Measurements from ENCODE around the gene HIGD2A. TPM values are rescaled to one million over a fixed set of nuclear protein-coding genes. Genes with fewer than 3 reads are reported as not detected.

Gene HIGD2A
- total RNA-seq, 1 experiment from 2014 or later, result 72.6 TPM

DNA sequence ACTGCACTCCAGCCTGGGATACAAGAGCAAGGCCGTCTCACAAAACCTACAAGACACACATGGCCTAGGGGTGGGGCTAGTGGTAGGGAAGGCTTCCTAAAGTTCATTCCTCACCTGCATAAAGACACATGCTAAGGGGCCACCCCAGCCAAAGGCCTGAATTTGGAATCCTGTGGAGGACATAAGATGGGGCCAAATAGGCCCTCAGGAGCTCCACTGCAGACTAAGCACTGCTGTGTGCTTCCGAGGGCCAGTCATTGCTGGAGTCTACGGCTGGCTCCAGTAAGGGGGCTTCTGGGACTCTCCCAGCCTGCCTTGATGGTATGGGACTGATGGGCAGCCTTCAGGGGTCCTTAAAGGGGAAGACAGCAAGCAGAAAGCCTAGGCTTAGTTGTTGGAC is 5.8 kb upstream of the HIGD2A start:
- Mint-ChIP-seq H3K27ac (ENCODE audit: unreplicated experiment) (no peak overlapping the region), H3K4me3 (ENCODE audit: low read depth, unreplicated experiment) (no peak overlapping the region), H3K27me3 (ENCODE audit: unreplicated experiment) (no peaks in the 10 kb centered on the region), H3K9me3 (ENCODE audit: low read depth, unreplicated experiment) (no peaks in the 10 kb centered on the region), H3K36me3 (ENCODE audit: insufficient read depth, unreplicated experiment) (peaks cover 37% of the 10 kb centered on the region), H3K4me1 (ENCODE audit: low read depth, unreplicated experiment) (peaks cover 23% of the 10 kb centered on the region)
- no peak for TF ChIP-seq CTCF (IDR thresholded peaks at IDR 0.05; ENCODE audit: unreplicated experiment)
- no peak for DNase-seq
- CTCF ChIA-PET, result no interaction called here
- BruUV-seq (replicated peaks), result no TSS peak
- intact Hi-C loops (cut with micrococcal nuclease; ENCODE audit: unreplicated experiment), result no loop called here

DNA sequence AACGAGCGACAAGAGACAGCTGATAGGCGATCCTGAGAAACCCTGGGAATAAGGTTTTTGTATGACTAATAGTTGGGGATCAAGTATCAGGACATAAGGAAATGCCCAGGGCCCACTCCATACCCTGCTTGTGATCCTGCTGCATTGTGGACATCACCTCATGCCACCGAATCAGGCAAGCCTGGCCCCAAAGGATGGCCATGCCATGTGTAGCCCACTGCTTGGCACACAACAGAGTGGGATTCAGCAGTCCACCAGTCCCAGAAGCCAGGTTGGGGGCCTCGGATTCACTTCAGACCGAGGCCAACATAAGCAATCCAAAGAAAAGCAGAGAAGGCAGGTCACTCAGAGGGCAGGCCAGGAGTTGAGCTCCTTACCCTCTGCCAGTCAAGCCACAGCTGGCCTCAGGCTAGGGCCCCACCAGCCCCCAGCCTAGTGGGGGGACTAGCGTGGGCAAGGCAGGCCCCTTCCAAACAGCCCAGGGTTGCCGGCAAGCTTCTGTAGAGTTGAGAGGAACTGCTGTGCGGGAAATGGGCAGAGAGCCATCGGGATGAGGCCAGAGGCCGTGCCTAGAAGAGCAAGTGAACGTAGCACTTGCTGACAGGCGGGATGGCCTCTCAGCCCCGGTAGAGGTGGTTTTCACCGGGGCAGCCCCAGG is 5.2 kb upstream of the HIGD2A start:
- TF ChIP-seq CTCF (IDR thresholded peaks at IDR 0.05; ENCODE audit: unreplicated experiment), result no peak
- H3K27me3 Mint-ChIP-seq (ENCODE audit: unreplicated experiment), result no peaks in the 10 kb centered on the region
- H3K4me1 Mint-ChIP-seq (ENCODE audit: low read depth, unreplicated experiment), result peaks cover 23% of the 10 kb centered on the region
- H3K9me3 Mint-ChIP-seq (ENCODE audit: low read depth, unreplicated experiment), result no peaks in the 10 kb centered on the region
- H3K27ac Mint-ChIP-seq (ENCODE audit: unreplicated experiment), result no peak overlapping the region
- H3K4me3 Mint-ChIP-seq (ENCODE audit: low read depth, unreplicated experiment), result no peak overlapping the region
- no TSS peak for BruUV-seq (replicated peaks)
- no peak for DNase-seq
- intact Hi-C loops (cut with micrococcal nuclease; ENCODE audit: unreplicated experiment), result no loop called here
- CTCF ChIA-PET, result no interaction called here
- peaks cover 43% of the 10 kb centered on the region for H3K36me3 Mint-ChIP-seq (ENCODE audit: insufficient read depth, unreplicated experiment)

DNA sequence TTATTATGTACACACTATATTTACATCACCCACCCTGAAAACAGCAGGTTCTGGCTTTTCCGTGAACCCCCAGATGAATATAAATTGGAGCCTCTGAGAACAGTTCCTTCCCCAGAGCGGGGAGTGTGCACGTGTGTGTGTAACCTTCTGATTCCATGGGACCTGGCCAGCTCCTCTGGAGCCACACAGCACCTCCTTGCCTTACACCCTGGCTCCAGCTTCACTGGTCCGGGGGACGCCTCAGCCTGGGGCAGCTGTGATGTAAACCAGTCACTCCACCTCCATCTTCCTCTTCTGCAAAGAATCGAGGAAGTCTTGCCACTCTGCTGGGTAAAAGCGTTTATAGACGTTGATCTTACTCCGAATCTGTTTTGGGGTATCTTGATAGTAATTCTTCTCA is 4.6 kb upstream of the HIGD2A start:
- CTCF ChIA-PET, result no interaction called here
- H3K4me1 Mint-ChIP-seq (ENCODE audit: low read depth, unreplicated experiment), result peaks cover 23% of the 10 kb centered on the region
- BruUV-seq (replicated peaks), result no TSS peak
- intact Hi-C loops (cut with micrococcal nuclease; ENCODE audit: unreplicated experiment), result no loop called here
- no peaks in the 10 kb centered on the region for H3K9me3 Mint-ChIP-seq (ENCODE audit: low read depth, unreplicated experiment)
- no peaks in the 10 kb centered on the region for H3K27me3 Mint-ChIP-seq (ENCODE audit: unreplicated experiment)
- TF ChIP-seq CTCF (IDR thresholded peaks at IDR 0.05; ENCODE audit: unreplicated experiment), result no peak
- no peak for DNase-seq
- no peak overlapping the region for H3K27ac Mint-ChIP-seq (ENCODE audit: unreplicated experiment)
- no peak overlapping the region for H3K4me3 Mint-ChIP-seq (ENCODE audit: low read depth, unreplicated experiment)
- peaks cover 47% of the 10 kb centered on the region for H3K36me3 Mint-ChIP-seq (ENCODE audit: insufficient read depth, unreplicated experiment)

- intact Hi-C loops (cut with micrococcal nuclease; ENCODE audit: unreplicated experiment), result no loop called here
- H3K27me3 Mint-ChIP-seq (ENCODE audit: unreplicated experiment), result no peaks in the 10 kb centered on the region
- DNase-seq, result no peak
- no peak overlapping the region for H3K27ac Mint-ChIP-seq (ENCODE audit: unreplicated experiment)
- peaks cover 47% of the 10 kb centered on the region for H3K36me3 Mint-ChIP-seq (ENCODE audit: insufficient read depth, unreplicated experiment)
- no peak overlapping the region for H3K4me3 Mint-ChIP-seq (ENCODE audit: low read depth, unreplicated experiment)
- TF ChIP-seq CTCF (IDR thresholded peaks at IDR 0.05; ENCODE audit: unreplicated experiment), result no peak
- H3K9me3 Mint-ChIP-seq (ENCODE audit: low read depth, unreplicated experiment), result no peaks in the 10 kb centered on the region
- no TSS peak for BruUV-seq (replicated peaks)
- peaks cover 23% of the 10 kb centered on the region for H3K4me1 Mint-ChIP-seq (ENCODE audit: low read depth, unreplicated experiment)
- CTCF ChIA-PET, result no interaction called here
Measured at GRCh38 chr5:176384366-176384930, 4.1 kb upstream of the HIGD2A start.
